HEK293 (cell line): ENCODE results near the gene CCDC69.

Experiments used
- CTCF ChIA-PET: fragments of 350-600 bp; formaldehyde crosslinking; extraction: SDS; loops from one replicate; lab custom pipeline; 2021; ENCODE audit warnings: antibody characterized with exemption; lab: Yijun Ruan, JAX
- POLR2A ChIA-PET: fragments of 300-600 bp; formaldehyde crosslinking; extraction: SDS; loops from one replicate; lab custom pipeline; 2020; ENCODE audit warnings: antibody characterized with exemption, inconsistent platforms; lab: Yijun Ruan, JAX
- H3K27ac ChIP-seq: fragments of 200-500 bp; sonication (Bioruptor generic); 2 replicates; pipeline ENCODE4 v1.5.1; 2014; ENCODE audit warnings: low read depth, low read length, control low read depth, inconsistent platforms; ENCODE audit errors: extremely low read depth
- H3K36me3 ChIP-seq, 2 experiments: fragments of 200-500 bp in 1 of 2; sonication (Bioruptor generic) in 1 of 2; 1 replicate in 1 of 2; 2 replicates in 1 of 2; pipeline ENCODE4 v1.5.1; 2014 to 2017; ENCODE audit warnings: inconsistent platforms in 2 of 2, low read length in 2 of 2; ENCODE audit not compliant: control insufficient read depth in 2 of 2, insufficient read depth in 1 of 2
- H3K4me1 ChIP-seq: fragments of 200-500 bp; sonication (Bioruptor generic); 2 replicates; pipeline ENCODE4 v1.5.1; 2014; ENCODE audit warnings: mild to moderate bottlenecking, low read length, inconsistent platforms; ENCODE audit not compliant: control insufficient read depth, insufficient read depth
- H3K4me3 ChIP-seq: 2 replicates; pipeline ENCODE4 v1.5.1; 2011; ENCODE audit warnings: low read depth, mild to moderate bottlenecking, control low read depth, low read length, moderate library complexity
- H3K9me3 ChIP-seq: fragments of 200-500 bp; sonication (Bioruptor generic); 2 replicates; pipeline ENCODE4 v1.5.1; 2014; ENCODE audit warnings: low read depth, low read length, inconsistent platforms; ENCODE audit not compliant: control insufficient read depth, insufficient read depth
- EGR2 ChIP-seq: fragments of 450-650 bp; formaldehyde crosslinking; IDR thresholded peaks from 2 replicates; pipeline ENCODE4 v1.5.1; 2016; ENCODE audit warnings: low read depth, missing biosample characterization, missing genetic modification characterization
- FEZF1 ChIP-seq: fragments of 450-650 bp; formaldehyde crosslinking; IDR thresholded peaks from 2 replicates; pipeline ENCODE4 v1.5.1; 2016; ENCODE audit warnings: missing biosample characterization, missing genetic modification characterization
- GLIS2 ChIP-seq: fragments of 450-650 bp; formaldehyde crosslinking; IDR thresholded peaks from 2 replicates; pipeline ENCODE4 v1.5.1; 2016; ENCODE audit warnings: missing biosample characterization, missing genetic modification characterization
- MYNN ChIP-seq: fragments of 450-650 bp; formaldehyde crosslinking; IDR thresholded peaks from 2 replicates; pipeline ENCODE4 v1.5.1; 2016; ENCODE audit warnings: missing biosample characterization, missing genetic modification characterization, borderline replicate concordance
- RBAK ChIP-seq: fragments of 450-650 bp; formaldehyde crosslinking; IDR thresholded peaks from 2 replicates; pipeline ENCODE4 v1.5.1; 2016; ENCODE audit warnings: missing biosample characterization, missing genetic modification characterization
- SALL2 ChIP-seq: fragments of 450-650 bp; formaldehyde crosslinking; IDR thresholded peaks from 2 replicates; pipeline ENCODE4 v1.5.0; 2017; ENCODE audit warnings: missing biosample characterization, mild to moderate bottlenecking, missing genetic modification characterization, borderline replicate concordance
- ZBTB21 ChIP-seq: fragments of 450-650 bp; formaldehyde crosslinking; IDR thresholded peaks from 2 replicates; pipeline ENCODE4 v1.5.1; 2017; ENCODE audit warnings: missing biosample characterization, missing genetic modification characterization
- ZFP3 ChIP-seq: fragments of 450-650 bp; formaldehyde crosslinking; IDR thresholded peaks from 2 replicates; pipeline ENCODE4 v1.5.1; 2016; ENCODE audit warnings: low read depth, missing biosample characterization, missing genetic modification characterization
- ZNF148 ChIP-seq: fragments of 450-650 bp; formaldehyde crosslinking; IDR thresholded peaks from 2 replicates; pipeline ENCODE4 v1.5.0; 2017; ENCODE audit warnings: missing biosample characterization, missing genetic modification characterization, borderline replicate concordance
- ZNF184 ChIP-seq: fragments of 450-650 bp; IDR thresholded peaks from 2 replicates; pipeline ENCODE4 v1.5.1; 2018; ENCODE audit warnings: missing biosample characterization, mild to moderate bottlenecking, missing genetic modification characterization
- ZNF26 ChIP-seq: fragments of 450-650 bp; formaldehyde crosslinking; IDR thresholded peaks from 2 replicates; pipeline ENCODE4 v1.5.1; 2016; ENCODE audit warnings: missing biosample characterization, missing genetic modification characterization
- ZNF394 ChIP-seq: fragments of 450-650 bp; formaldehyde crosslinking; IDR thresholded peaks from 2 replicates; pipeline ENCODE4 v1.5.1; 2016; ENCODE audit warnings: missing biosample characterization, missing genetic modification characterization, mild to moderate bottlenecking, moderate library complexity, borderline replicate concordance
- ZNF585B ChIP-seq: fragments of 450-650 bp; formaldehyde crosslinking; IDR thresholded peaks from 2 replicates; pipeline ENCODE4 v1.5.1; 2016; ENCODE audit warnings: missing biosample characterization, missing genetic modification characterization
- ZNF707 ChIP-seq: fragments of 450-650 bp; formaldehyde crosslinking; IDR thresholded peaks from 2 replicates; pipeline ENCODE4 v1.5.1; 2016; ENCODE audit warnings: missing biosample characterization, missing genetic modification characterization
- TF ChIP-seq, protein P1 (sequence below): fragments of 450-650 bp; formaldehyde crosslinking; IDR thresholded peaks from 2 replicates; pipeline ENCODE4 v1.5.1; 2016; ENCODE audit warnings: missing biosample characterization, missing genetic modification characterization
- TF ChIP-seq, protein P2 (sequence below): fragments of 450-650 bp; formaldehyde crosslinking; IDR thresholded peaks from 2 replicates; pipeline ENCODE4 v1.5.1; 2016; ENCODE audit warnings: missing biosample characterization, missing genetic modification characterization, borderline replicate concordance
- TF ChIP-seq, protein P3 (sequence below): fragments of 450-650 bp; formaldehyde crosslinking; IDR thresholded peaks from 2 replicates; pipeline ENCODE4 v1.5.1; 2016; ENCODE audit warnings: missing biosample characterization, missing genetic modification characterization

The CCDC69 gene

DNA sequence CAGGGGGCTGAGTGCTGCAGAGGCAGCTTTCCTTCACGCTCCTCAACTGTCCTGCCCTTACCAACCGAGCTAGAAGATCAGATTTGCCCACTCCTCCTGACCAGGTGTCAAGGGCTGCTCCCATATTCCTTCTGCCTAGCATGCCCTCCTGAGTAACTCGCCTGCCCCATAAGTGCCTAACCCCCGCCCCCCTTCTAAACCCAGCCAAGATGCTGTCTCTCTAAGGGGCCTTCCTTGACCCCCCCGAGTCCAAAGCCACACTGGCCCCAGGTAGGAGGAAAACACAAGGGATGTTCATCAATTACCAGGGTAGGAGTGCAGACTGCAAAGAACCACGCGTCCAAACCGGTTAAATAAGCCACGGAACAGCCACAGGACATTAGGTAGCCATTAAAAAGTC is 4.8 kb downstream of the CCDC69 start:
- H3K9me3 ChIP-seq = no peaks in the 10 kb centered on the region
- TF ChIP-seq ZNF148 (tag by site-specific recombination) = no peak
- TF ChIP-seq, protein P1, sequence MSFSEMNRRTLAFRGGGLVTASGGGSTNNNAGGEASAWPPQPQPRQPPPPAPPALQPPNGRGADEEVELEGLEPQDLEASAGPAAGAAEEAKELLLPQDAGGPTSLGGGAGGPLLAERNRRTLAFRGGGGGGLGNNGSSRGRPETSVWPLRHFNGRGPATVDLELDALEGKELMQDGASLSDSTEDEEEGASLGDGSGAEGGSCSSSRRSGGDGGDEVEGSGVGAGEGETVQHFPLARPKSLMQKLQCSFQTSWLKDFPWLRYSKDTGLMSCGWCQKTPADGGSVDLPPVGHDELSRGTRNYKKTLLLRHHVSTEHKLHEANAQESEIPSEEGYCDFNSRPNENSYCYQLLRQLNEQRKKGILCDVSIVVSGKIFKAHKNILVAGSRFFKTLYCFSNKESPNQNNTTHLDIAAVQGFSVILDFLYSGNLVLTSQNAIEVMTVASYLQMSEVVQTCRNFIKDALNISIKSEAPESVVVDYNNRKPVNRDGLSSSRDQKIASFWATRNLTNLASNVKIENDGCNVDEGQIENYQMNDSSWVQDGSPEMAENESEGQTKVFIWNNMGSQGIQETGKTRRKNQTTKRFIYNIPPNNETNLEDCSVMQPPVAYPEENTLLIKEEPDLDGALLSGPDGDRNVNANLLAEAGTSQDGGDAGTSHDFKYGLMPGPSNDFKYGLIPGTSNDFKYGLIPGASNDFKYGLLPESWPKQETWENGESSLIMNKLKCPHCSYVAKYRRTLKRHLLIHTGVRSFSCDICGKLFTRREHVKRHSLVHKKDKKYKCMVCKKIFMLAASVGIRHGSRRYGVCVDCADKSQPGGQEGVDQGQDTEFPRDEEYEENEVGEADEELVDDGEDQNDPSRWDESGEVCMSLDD (tag by site-specific recombination) = no peak
- TF ChIP-seq, protein P2, sequence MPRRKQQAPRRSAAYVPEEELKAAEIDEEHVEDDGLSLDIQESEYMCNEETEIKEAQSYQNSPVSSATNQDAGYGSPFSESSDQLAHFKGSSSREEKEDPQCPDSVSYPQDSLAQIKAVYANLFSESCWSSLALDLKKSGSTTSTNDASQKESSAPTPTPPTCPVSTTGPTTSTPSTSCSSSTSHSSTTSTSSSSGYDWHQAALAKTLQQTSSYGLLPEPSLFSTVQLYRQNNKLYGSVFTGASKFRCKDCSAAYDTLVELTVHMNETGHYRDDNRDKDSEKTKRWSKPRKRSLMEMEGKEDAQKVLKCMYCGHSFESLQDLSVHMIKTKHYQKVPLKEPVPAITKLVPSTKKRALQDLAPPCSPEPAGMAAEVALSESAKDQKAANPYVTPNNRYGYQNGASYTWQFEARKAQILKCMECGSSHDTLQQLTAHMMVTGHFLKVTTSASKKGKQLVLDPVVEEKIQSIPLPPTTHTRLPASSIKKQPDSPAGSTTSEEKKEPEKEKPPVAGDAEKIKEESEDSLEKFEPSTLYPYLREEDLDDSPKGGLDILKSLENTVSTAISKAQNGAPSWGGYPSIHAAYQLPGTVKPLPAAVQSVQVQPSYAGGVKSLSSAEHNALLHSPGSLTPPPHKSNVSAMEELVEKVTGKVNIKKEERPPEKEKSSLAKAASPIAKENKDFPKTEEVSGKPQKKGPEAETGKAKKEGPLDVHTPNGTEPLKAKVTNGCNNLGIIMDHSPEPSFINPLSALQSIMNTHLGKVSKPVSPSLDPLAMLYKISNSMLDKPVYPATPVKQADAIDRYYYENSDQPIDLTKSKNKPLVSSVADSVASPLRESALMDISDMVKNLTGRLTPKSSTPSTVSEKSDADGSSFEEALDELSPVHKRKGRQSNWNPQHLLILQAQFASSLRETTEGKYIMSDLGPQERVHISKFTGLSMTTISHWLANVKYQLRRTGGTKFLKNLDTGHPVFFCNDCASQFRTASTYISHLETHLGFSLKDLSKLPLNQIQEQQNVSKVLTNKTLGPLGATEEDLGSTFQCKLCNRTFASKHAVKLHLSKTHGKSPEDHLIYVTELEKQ (tag by site-specific recombination) = no peak
- TF ChIP-seq ZNF585B (tag by site-specific recombination) = no peak
- TF ChIP-seq SALL2 (tag by site-specific recombination) = no peak
- TF ChIP-seq, protein P3, sequence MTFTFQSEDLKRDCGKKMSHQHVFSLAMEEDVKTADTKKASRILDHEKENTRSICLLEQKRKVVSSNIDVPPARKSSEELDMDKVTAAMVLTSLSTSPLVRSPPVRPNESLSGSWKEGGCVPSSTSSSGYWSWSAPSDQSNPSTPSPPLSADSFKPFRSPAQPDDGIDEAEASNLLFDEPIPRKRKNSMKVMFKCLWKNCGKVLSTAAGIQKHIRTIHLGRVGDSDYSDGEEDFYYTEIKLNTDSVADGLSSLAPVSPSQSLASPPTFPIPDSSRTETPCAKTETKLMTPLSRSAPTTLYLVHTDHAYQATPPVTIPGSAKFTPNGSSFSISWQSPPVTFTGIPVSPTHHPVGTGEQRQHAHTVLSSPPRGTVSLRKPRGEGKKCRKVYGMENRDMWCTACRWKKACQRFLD (tag by site-specific recombination) = no peak
- TF ChIP-seq ZBTB21 (tag by site-specific recombination) = no peak
- TF ChIP-seq ZNF707 = no peak
- TF ChIP-seq GLIS2 (tag by site-specific recombination) = no peak
- TF ChIP-seq FEZF1 (tag by site-specific recombination) = no peak
- no peak for TF ChIP-seq ZNF184 (tag by site-specific recombination)
- no peak for TF ChIP-seq RBAK (tag by site-specific recombination)
- no peak for TF ChIP-seq ZNF26 (tag by site-specific recombination)
- no peak for TF ChIP-seq ZFP3 (tag by site-specific recombination)
- TF ChIP-seq MYNN (tag by site-specific recombination) = no peak
- no peak for TF ChIP-seq ZNF394
- TF ChIP-seq EGR2 = no peak
- no peak overlapping the region for H3K27ac ChIP-seq
- ChIA-PET CTCF (interaction anchor here (1.1 kb wide), 1 partner anchor 20 kb away, joined by 3 read pairs; no protein-coding TSS in a partner anchor), POLR2A (no interaction called here)
- no peaks in the 10 kb centered on the region for H3K36me3 ChIP-seq
- no peak overlapping the region for H3K4me3 ChIP-seq
- H3K4me1 ChIP-seq = 0 out of 2 replicates have a peak, but pooled peaks cover 3% of the 10 kb centered on the region
